MM.1S (cell line): ENCODE measurements around the gene CHMP1A.

Experiments used
- CTCF ChIP-seq: fragments of 300-600 bp; sonication (generic); IDR thresholded peaks from 2 replicates; pipeline ENCODE4 v1.5.1; 2016; ENCODE audit warnings: antibody characterized with exemption, low read length, mixed read lengths
- EZH2 ChIP-seq: fragments of 300-600 bp; sonication (generic); optimal IDR thresholded peaks from 2 replicates; pipeline ENCODE3; 2017; ENCODE audit warnings: low read depth, mild to moderate bottlenecking, antibody characterized with exemption, low read length, mixed read lengths
- EZH2phosphoT487 ChIP-seq: fragments of 300-600 bp; sonication (generic); IDR thresholded peaks from 2 replicates; pipeline ENCODE4 v1.6.1; 2018; ENCODE audit warnings: antibody characterized with exemption, low read length

- no peak for TF ChIP-seq CTCF
- no peak for TF ChIP-seq EZH2
- no peak for TF ChIP-seq EZH2phosphoT487
These were observed 32.9 kb upstream of the CHMP1A start for GRCh38 chr16:89690392-89690901.
